ENCODE measurements around the gene STK11. TPM values are rescaled to one million over a fixed set of nuclear protein-coding genes. Genes with fewer than 3 reads are reported as not detected.
A peak's percentile ranks its signal among the peaks of the same experiment; 100 is the strongest.

STK11 gene
- total RNA-seq, 1 experiment from 2014 or later: 56.7 TPM

GRCh38 chr19:1264801-1265614 is 59.4 kb downstream of the STK11 start:
- intact Hi-C loops (cut with micrococcal nuclease; ENCODE audit: unreplicated experiment): no loop called here
- Mint-ChIP-seq H3K27me3 (ENCODE audit: insufficient read depth, unreplicated experiment) (no peaks in the 10 kb centered on the region), H3K36me3 (ENCODE audit: insufficient read depth, unreplicated experiment) (peaks cover 70% of the 10 kb centered on the region), H3K4me1 (ENCODE audit: low read depth, unreplicated experiment) (peaks cover 35% of the 10 kb centered on the region), H3K9me3 (ENCODE audit: unreplicated experiment) (no peaks in the 10 kb centered on the region), H3K27ac (ENCODE audit: unreplicated experiment) (peak overlapping the region; percentile 97), H3K4me3 (ENCODE audit: unreplicated experiment) (peak overlapping the region; percentile 79)
- ChIA-PET CTCF (interaction anchor here (0.7 to 5.4 kb wide), 3 partner anchors 12 to 20 kb away, joined by 4 to 440 read pairs (median 37); no protein-coding TSS in a partner anchor), POLR2A (interaction anchor here (0.8 to 3.5 kb wide), 4 partner anchors 10 to 20 kb away, joined by 4 to 70 read pairs (median 20); partner anchors contain the start of genes FAM174C and MIDN)
- H3K4me3 ChIP-seq (ENCODE audit: low read depth, low read length): peak overlapping the region; percentile 8
- H3K9me3 ChIP-seq: no peaks in the 10 kb centered on the region
- no peaks in the 10 kb centered on the region for H3K36me3 ChIP-seq (ENCODE audit: control insufficient read depth, insufficient read depth, low read length)
- no peaks in the 10 kb centered on the region for H3K27me3 ChIP-seq (replicated peaks; ENCODE audit: control insufficient read depth, insufficient read depth, low read length)
- TF ChIP-seq CTCF (IDR thresholded peaks at IDR 0.05; ENCODE audit: insufficient read depth in 1 of 2, low read depth in 1 of 2, low read length in 1 of 2, severe bottlenecking in 1 of 2, unreplicated experiment in 1 of 2): no peak
- peak; percentile 91 to 92 for DNase-seq
- TSS peak; percentile 12 for BruUV-seq (replicated peaks)
- peaks cover 58% of the 10 kb centered on the region for H3K4me1 ChIP-seq

GRCh38 chr19:1265615-1266128 is 60.1 kb downstream of the STK11 start:
- intact Hi-C loops (cut with micrococcal nuclease; ENCODE audit: unreplicated experiment): loop anchor here (1.0 kb wide), 1 partner anchor 12 kb away; no protein-coding TSS in a partner anchor
- peak overlapping the region; percentile 79 for H3K4me3 Mint-ChIP-seq (ENCODE audit: unreplicated experiment)
- DNase-seq: peak in 1 of 2 experiments; percentile 59
- H3K27ac Mint-ChIP-seq (ENCODE audit: unreplicated experiment): peak overlapping the region; percentile 97
- H3K27me3 Mint-ChIP-seq (ENCODE audit: insufficient read depth, unreplicated experiment): no peaks in the 10 kb centered on the region
- no TSS peak for BruUV-seq (replicated peaks)
- H3K4me1 Mint-ChIP-seq (ENCODE audit: low read depth, unreplicated experiment): peaks cover 39% of the 10 kb centered on the region
- H3K36me3 ChIP-seq (ENCODE audit: control insufficient read depth, insufficient read depth, low read length): no peaks in the 10 kb centered on the region
- no peak for TF ChIP-seq CTCF (IDR thresholded peaks at IDR 0.05; ENCODE audit: insufficient read depth in 1 of 2, low read depth in 1 of 2, low read length in 1 of 2, severe bottlenecking in 1 of 2, unreplicated experiment in 1 of 2)
- H3K9me3 Mint-ChIP-seq (ENCODE audit: unreplicated experiment): no peaks in the 10 kb centered on the region
- H3K4me3 ChIP-seq (ENCODE audit: low read depth, low read length): peak overlapping the region; percentile 58
- ChIA-PET CTCF (interaction anchor here (0.7 to 5.4 kb wide), 6 partner anchors 12 to 200 kb away, joined by 4 to 440 read pairs (median 14); partner anchors contain the start of gene ATP5F1D), POLR2A (interaction anchor here (0.8 to 3.5 kb wide), 4 partner anchors 10 to 21 kb away, joined by 4 to 70 read pairs (median 20); partner anchors contain the start of genes FAM174C and MIDN)
- peaks cover 70% of the 10 kb centered on the region for H3K36me3 Mint-ChIP-seq (ENCODE audit: insufficient read depth, unreplicated experiment)
- no peaks in the 10 kb centered on the region for H3K27me3 ChIP-seq (replicated peaks; ENCODE audit: control insufficient read depth, insufficient read depth, low read length)
- peaks cover 58% of the 10 kb centered on the region for H3K4me1 ChIP-seq
- no peaks in the 10 kb centered on the region for H3K9me3 ChIP-seq
